HG02840 (cell line): ENCODE measurements around the gene ADAMTS16.

Source experiments
- ATAC-seq: cut with Tn5 transposase; IDR thresholded peaks from one replicate; pipeline ENCODE4 v1.9.1; 2021; ENCODE audit warnings: mild to moderate bottlenecking, moderate library complexity, moderate number of reproducible peaks; ENCODE audit not compliant: unreplicated experiment, low FRiP score

Gene ADAMTS16

GRCh38 chr5:5141625-5142525 lies 1.7 kb downstream of the ADAMTS16 start:
- ATAC-seq: no peak

GRCh38 chr5:5144441-5144840 lies 4.3 kb downstream of the ADAMTS16 start:
- no peak for ATAC-seq

GRCh38 chr5:5145651-5146529 lies 5.8 kb downstream of the ADAMTS16 start:
- no peak for ATAC-seq

GRCh38 chr5:5146530-5147160 lies 6.5 kb downstream of the ADAMTS16 start:
- ATAC-seq: no peak

- no peak for ATAC-seq
Observed at GRCh38 chr5:5149154-5149553, 9.0 kb downstream of the ADAMTS16 start.

- ATAC-seq: no peak
Observed at GRCh38 chr5:5150667-5151066, 10.5 kb downstream of the ADAMTS16 start.

- ATAC-seq: no peak
Observed at GRCh38 chr5:5154733-5155132, 14.6 kb downstream of the ADAMTS16 start.

- ATAC-seq: no peak
Observed at GRCh38 chr5:5155617-5156016, 15.5 kb downstream of the ADAMTS16 start.

- no peak for ATAC-seq
Observed at GRCh38 chr5:5156471-5157082, 16.4 kb downstream of the ADAMTS16 start.

- ATAC-seq: no peak
Observed at GRCh38 chr5:5158472-5158895, 18.4 kb downstream of the ADAMTS16 start.

GRCh38 chr5:5159282-5160103 lies 19.4 kb downstream of the ADAMTS16 start:
- no peak for ATAC-seq

- no peak for ATAC-seq
Observed at GRCh38 chr5:5164163-5164562, 24.0 kb downstream of the ADAMTS16 start.

- ATAC-seq: no peak
Observed at GRCh38 chr5:5165541-5166002, 25.4 kb downstream of the ADAMTS16 start.

- no peak for ATAC-seq
Observed at GRCh38 chr5:5169466-5169865, 29.3 kb downstream of the ADAMTS16 start.

GRCh38 chr5:5178136-5178535 lies 38.0 kb downstream of the ADAMTS16 start:
- no peak for ATAC-seq

- ATAC-seq: no peak
Observed at GRCh38 chr5:5178580-5178979, 38.5 kb downstream of the ADAMTS16 start.

GRCh38 chr5:5179079-5179478 lies 38.9 kb downstream of the ADAMTS16 start:
- no peak for ATAC-seq

- no peak for ATAC-seq
Observed at GRCh38 chr5:5179597-5179996, 39.5 kb downstream of the ADAMTS16 start.

- ATAC-seq: no peak
Observed at GRCh38 chr5:5181650-5182324, 41.7 kb downstream of the ADAMTS16 start.
